HL-60 (cell line): Measurements from ENCODE around the gene PNPLA2.

Source experiments
- DNase-seq, 2 experiments: peaks; one replicate each; pipeline ENCODE4 v3.0.0-alpha.2; 2010 to 2020; ENCODE audit warnings: low read depth in 1 of 2, low spot score in 1 of 2
- H3K27ac ChIP-seq: fragments of 250-450 bp; sonication (Bioruptor Pico); replicated peaks from 2 replicates; pipeline ENCODE4 v1.5.1; 2020; ENCODE audit warnings: mild to moderate bottlenecking, moderate library complexity
- H3K27me3 ChIP-seq: fragments of 250-450 bp; sonication (Bioruptor Pico); 2 replicates; pipeline ENCODE4 v1.5.1; 2021; ENCODE audit warnings: mild to moderate bottlenecking, moderate library complexity; ENCODE audit not compliant: insufficient read depth, poor library complexity, severe bottlenecking
- H3K4me3 ChIP-seq: replicated peaks from 2 replicates; pipeline ENCODE4 v1.5.1; 2011; ENCODE audit warnings: mild to moderate bottlenecking, control low read depth, low read length; ENCODE audit not compliant: insufficient read depth
- CTCF ChIP-seq: IDR thresholded peaks from one replicate; pipeline ENCODE4 v1.5.1; 2011; ENCODE audit warnings: low read length, control low read depth, inconsistent platforms; ENCODE audit not compliant: insufficient read depth
- GABPA ChIP-seq: IDR thresholded peaks from 2 replicates; pipeline ENCODE4 v1.6.1; 2012; ENCODE audit warnings: low read depth
- POLR2AphosphoS5 ChIP-seq: IDR thresholded peaks from 2 replicates; pipeline ENCODE4 v1.6.1; 2012; ENCODE audit warnings: low read depth
- REST ChIP-seq: IDR thresholded peaks from 2 replicates; pipeline ENCODE4 v1.6.1; 2012; ENCODE audit warnings: low read depth; ENCODE audit not compliant: insufficient replicate concordance
- SPI1 ChIP-seq: IDR thresholded peaks from 2 replicates; pipeline ENCODE4 v1.6.1; 2012; ENCODE audit warnings: low read depth, mild to moderate bottlenecking, borderline replicate concordance

PNPLA2 gene

GRCh38 chr11:810040-810567, 8.6 kb upstream of the PNPLA2 start:
- Histone ChIP-seq H3K4me3 (peak overlapping the region; percentile 72), H3K27me3 (no peaks in the 10 kb centered on the region), H3K27ac (peak overlapping the region; percentile 100)
- no peak for DNase-seq
- TF ChIP-seq GABPA (no peak), REST (no peak), SPI1 (no peak), POLR2AphosphoS5 (no peak), CTCF (no peak)

DNA sequence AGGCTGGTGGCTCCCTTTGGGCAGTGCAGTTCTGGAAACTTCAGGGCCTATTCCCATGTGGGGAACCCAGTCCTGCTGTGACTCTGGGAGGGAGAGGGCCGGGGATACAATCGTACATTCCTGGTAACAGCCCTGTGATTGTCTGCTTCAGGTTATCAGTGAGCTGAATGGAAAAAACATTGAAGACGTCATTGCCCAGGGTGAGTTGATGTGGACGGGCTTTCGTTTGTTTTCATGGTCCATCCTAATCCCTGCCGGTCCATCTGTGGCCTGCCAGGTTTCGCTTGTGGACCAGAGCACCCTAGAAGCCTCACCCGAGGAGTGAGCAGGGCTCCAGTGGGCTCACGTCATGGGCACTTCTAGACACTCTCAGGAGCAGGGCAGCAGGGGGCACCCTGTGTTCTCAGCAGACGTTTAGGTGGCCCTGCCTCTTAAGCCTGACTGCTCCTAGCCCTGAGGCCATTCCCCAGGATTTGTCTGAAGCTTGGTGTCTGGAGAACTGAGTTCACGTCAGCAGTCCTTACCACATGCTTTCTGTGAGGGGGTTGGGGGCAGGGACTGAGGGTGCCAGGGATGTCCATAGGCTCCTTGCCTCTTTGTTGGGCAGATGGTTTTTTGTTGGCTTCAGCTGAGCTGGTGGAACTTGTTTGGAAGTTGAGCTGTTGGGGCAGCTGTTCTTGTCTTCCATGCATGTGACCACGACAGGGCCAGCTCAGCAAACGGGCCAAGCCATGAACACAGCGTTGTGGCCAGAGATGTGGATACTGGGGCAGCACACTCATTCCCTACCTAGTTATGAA, 7.1 kb upstream of the PNPLA2 start:
- H3K4me3 ChIP-seq = peak overlapping the region; percentile 72
- peak in 1 of 2 experiments; percentile 41 for DNase-seq
- peak overlapping the region; percentile 100 for H3K27ac ChIP-seq
- no peak for TF ChIP-seq SPI1
- TF ChIP-seq GABPA = no peak
- no peak; the same call in 1 of the 2 replicates for TF ChIP-seq POLR2AphosphoS5
- TF ChIP-seq REST = no peak
- no peak for TF ChIP-seq CTCF
- H3K27me3 ChIP-seq = no peaks in the 10 kb centered on the region

GRCh38 chr11:812390-812789, 6.3 kb upstream of the PNPLA2 start:
- TF ChIP-seq GABPA = no peak
- no peak; the same call in 1 of the 2 replicates for TF ChIP-seq POLR2AphosphoS5
- no peak for TF ChIP-seq SPI1
- TF ChIP-seq CTCF = no peak
- TF ChIP-seq REST = no peak
- DNase-seq = no peak
- H3K27ac ChIP-seq = peak overlapping the region; percentile 100
- no peak overlapping the region for H3K4me3 ChIP-seq
- no peaks in the 10 kb centered on the region for H3K27me3 ChIP-seq
